Endothelial cell of umbilical vein (primary cell): ENCODE data around the gene LGI4. TPM values are rescaled to one million over a fixed set of nuclear protein-coding genes. Genes with fewer than 3 reads are reported as not detected.

Source experiments
- BruUV-seq: library from RNA; stranded (reverse); fragments of 400-500 nt; replicated peaks from 2 replicates; lab custom pipeline; 2021; lab: Mats Ljungman, UMichigan
- CTCF ChIA-PET: fragments of 300-600, 350-600 bp; sonication (Branson Sonifier 250); formaldehyde crosslinking; loops from one replicate; lab custom pipeline; 2021; ENCODE audit warnings: antibody characterized with exemption, inconsistent platforms; lab: Charles Lee
- POLR2A ChIA-PET: fragments of 300-600, 350-600 bp; sonication (Branson Sonifier 250); formaldehyde crosslinking; loops from one replicate; lab custom pipeline; 2021; ENCODE audit warnings: antibody characterized with exemption, inconsistent platforms; lab: Charles Lee
- DNase-seq: peaks from one replicate; pipeline ENCODE4 v3.0.0-alpha.2; 2011; ENCODE audit warnings: low read depth, low spot score
- FAIRE-seq: peaks from 2 replicates; lab custom pipeline; 2011; peaks lifted over from hg19 to GRCh38; lab: Jason Lieb, UNC
- H2AFZ ChIP-seq: 2 replicates; pipeline ENCODE4 v1.6.0; 2012; ENCODE audit warnings: low read depth, low read length, control low read depth, inconsistent platforms
- H3K27ac ChIP-seq: 2 replicates; pipeline ENCODE4 v1.5.1; 2011; ENCODE audit warnings: low read depth, mild to moderate bottlenecking, control low read depth, low read length, moderate library complexity; ENCODE audit not compliant: insufficient read depth
- H3K27me3 ChIP-seq, 2 experiments: 2 replicates each; pipeline versions ENCODE4 v1.6.0 to v1.6.1; 2011; ENCODE audit warnings: low read length in 2 of 2, mixed read lengths in 1 of 2; ENCODE audit not compliant: control insufficient read depth in 2 of 2, insufficient read depth in 2 of 2
- H3K36me3 ChIP-seq, 2 experiments: 2 replicates in 1 of 2; 3 replicates in 1 of 2; pipeline ENCODE4 v1.5.1; 2011; ENCODE audit warnings: low read length in 2 of 2, mild to moderate bottlenecking in 1 of 2, moderate library complexity in 1 of 2; ENCODE audit not compliant: control insufficient read depth in 2 of 2, insufficient read depth in 2 of 2; ENCODE audit errors: extremely low read depth in 1 of 2
- H3K4me1 ChIP-seq: 3 replicates; pipeline ENCODE4 v1.5.1; 2011; ENCODE audit warnings: mild to moderate bottlenecking, low read length; ENCODE audit not compliant: control insufficient read depth, insufficient read depth; ENCODE audit errors: extremely low read depth
- H3K4me2 ChIP-seq: 2 replicates; pipeline ENCODE4 v1.6.1; 2011; ENCODE audit warnings: low read length, control low read depth, mixed read lengths; ENCODE audit not compliant: insufficient read depth
- H3K4me3 ChIP-seq, 3 experiments: fragments of 200-600 bp in 1 of 3; sonication (generic), shearing (Covaris generic) in 1 of 3; replicated peaks in 1 of 3; 2 replicates each; pipeline ENCODE4 v1.5.1; 2011 to 2016; ENCODE audit warnings: control low read depth in 3 of 3, low read length in 3 of 3, mild to moderate bottlenecking in 2 of 3, inconsistent platforms in 1 of 3, low read depth in 1 of 3, moderate library complexity in 1 of 3; ENCODE audit not compliant: insufficient read depth in 1 of 3
- H3K79me2 ChIP-seq: 2 replicates; pipeline ENCODE4 v1.6.0; 2012; ENCODE audit warnings: low read length, inconsistent platforms; ENCODE audit not compliant: control insufficient read depth, insufficient read depth
- H3K9ac ChIP-seq: replicated peaks from 2 replicates; pipeline ENCODE3; 2011; ENCODE audit warnings: low read length, control low read depth; ENCODE audit not compliant: insufficient read depth; ENCODE audit errors: extremely low read depth
- H3K9me1 ChIP-seq: replicated peaks from 3 replicates; pipeline ENCODE4 v1.6.0; 2011; ENCODE audit warnings: mild to moderate bottlenecking, low read length; ENCODE audit not compliant: control insufficient read depth, insufficient read depth; ENCODE audit errors: extremely low read depth
- H3K9me3 ChIP-seq: replicated peaks from 2 replicates; pipeline ENCODE4 v1.5.1; 2012; ENCODE audit warnings: low read length, inconsistent platforms; ENCODE audit not compliant: control insufficient read depth, insufficient read depth
- H4K20me1 ChIP-seq: replicated peaks from 2 replicates; pipeline ENCODE3; 2011; ENCODE audit warnings: mild to moderate bottlenecking, low read length; ENCODE audit not compliant: control insufficient read depth, insufficient read depth; ENCODE audit errors: extremely low read depth
- CTCF ChIP-seq, 2 donors: IDR thresholded peaks; 1 replicate in 1 of 2; 2 replicates in 1 of 2; pipeline ENCODE4 v1.5.1; 2011; ENCODE audit warnings: low read length in 2 of 2, mild to moderate bottlenecking in 2 of 2, moderate library complexity in 2 of 2, control low read depth in 1 of 2, inconsistent platforms in 1 of 2, low read depth in 1 of 2; ENCODE audit not compliant: insufficient read depth in 1 of 2; ENCODE audit errors: extremely low read depth in 1 of 2
- EZH2 ChIP-seq: IDR thresholded peaks from 2 replicates; pipeline ENCODE4 v1.6.1; 2012; ENCODE audit warnings: borderline replicate concordance, low read depth, mild to moderate bottlenecking, moderate library complexity, low read length, inconsistent platforms; ENCODE audit not compliant: severe bottlenecking
- FOS ChIP-seq: IDR thresholded peaks from 2 replicates; pipeline ENCODE4 v1.6.1; 2011; ENCODE audit warnings: mild to moderate bottlenecking, low read length, moderate library complexity, borderline replicate concordance; ENCODE audit not compliant: insufficient read depth
- GATA2 ChIP-seq: IDR thresholded peaks from 2 replicates; pipeline ENCODE4 v1.7.0; 2011; ENCODE audit warnings: low read depth, mild to moderate bottlenecking, moderate library complexity, mixed read lengths, low read length; ENCODE audit not compliant: insufficient read length, insufficient read depth
- JUN ChIP-seq: IDR thresholded peaks from 2 replicates; pipeline ENCODE4 v1.6.1; 2011; ENCODE audit warnings: borderline replicate concordance, low read depth; ENCODE audit not compliant: insufficient read length, insufficient read depth
- MYC ChIP-seq: IDR thresholded peaks from one replicate; pipeline ENCODE4 v1.6.1; 2011; ENCODE audit warnings: mild to moderate bottlenecking, low read depth, low read length
- POLR2A ChIP-seq: IDR thresholded peaks from 2 replicates; pipeline ENCODE4 v1.6.1; 2012; ENCODE audit warnings: low read depth, mild to moderate bottlenecking, control low read depth, low read length
- POLR2AphosphoS5 ChIP-seq: IDR thresholded peaks from 2 replicates; pipeline ENCODE4 v1.6.1; 2012; ENCODE audit warnings: low read depth, mild to moderate bottlenecking, control low read depth, low read length, moderate library complexity; ENCODE audit not compliant: insufficient read depth
- dilution Hi-C: fragments of 300-500 bp; cut with MboI; formaldehyde crosslinking; loops from one replicate; pipeline ENCODE4 v1.15.0; 2019; ENCODE audit warnings: low sequenced_read_pairs; ENCODE audit not compliant: extremely low pct_ligation_motif_present
- intact Hi-C: fragments of 100-400 bp; cut with micrococcal nuclease; formaldehyde crosslinking; loops from one replicate; pipeline ENCODE4 v1.10.0; 2022
- polyA plus RNA-seq, 4 experiments: library from polyadenylated mRNA; depleted of rRNA in 3 of 4; stranded (reverse) in 3 of 4; unstranded in 1 of 4; fragments of >200 nt; gene quantifications; 2 replicates each; pipeline versions ENCODE4 v1.2.1 to v1.2.3, GENCODE V29; 2011 to 2012; ENCODE audit warnings: missing spikeins in 1 of 4
- total RNA-seq: library from RNA; stranded (reverse); gene quantifications from 2 replicates; pipeline ENCODE4 v1.2.3, GENCODE V29; 2021
- TF ChIP-seq, protein P1 (sequence below): IDR thresholded peaks from 2 replicates; pipeline ENCODE4 v1.6.1; 2011; ENCODE audit not compliant: insufficient read depth, insufficient read length

LGI4 gene
- total and polyA plus RNA-seq, 2 donors (not counting 3 experiments of a cell fraction or from before 2014, with no cell fraction given): not detected

GRCh38 chr19:35077411-35078223 is 57.2 kb downstream of the LGI4 start:
- DNase-seq: no peak
- Histone ChIP-seq H3K4me1 (no peaks in the 10 kb centered on the region), H3K79me2 (no peaks in the 10 kb centered on the region), H2AFZ (no peak overlapping the region), H3K9me3 (no peaks in the 10 kb centered on the region), H3K36me3 (no peaks in the 10 kb centered on the region), H3K9ac (no peak overlapping the region), H3K27me3 (no peaks in the 10 kb centered on the region), H4K20me1 (no peaks in the 10 kb centered on the region), H3K27ac (no peak overlapping the region), H3K4me3 (no peak overlapping the region), H3K9me1 (no peaks in the 10 kb centered on the region), H3K4me2 (no peak overlapping the region)
- FAIRE-seq: no peak
- ChIA-PET CTCF (interaction anchor here (1.4 kb wide), 1 partner anchor 11 kb away, joined by 6 read pairs; no protein-coding TSS in a partner anchor), POLR2A (no interaction called here)
- TF ChIP-seq, protein P1, sequence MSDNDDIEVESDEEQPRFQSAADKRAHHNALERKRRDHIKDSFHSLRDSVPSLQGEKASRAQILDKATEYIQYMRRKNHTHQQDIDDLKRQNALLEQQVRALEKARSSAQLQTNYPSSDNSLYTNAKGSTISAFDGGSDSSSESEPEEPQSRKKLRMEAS: no peak
- no peak for TF ChIP-seq POLR2A
- no peak for TF ChIP-seq FOS
- TF ChIP-seq POLR2AphosphoS5: no peak
- no peak for TF ChIP-seq EZH2
- intact Hi-C loops: no loop called here
- BruUV-seq: no TSS peak
- dilution Hi-C loops: no loop called here

- no peaks in the 10 kb centered on the region for H3K79me2 ChIP-seq
- intact Hi-C loops (no loop called here), dilution Hi-C loops (no loop called here)
- H3K27ac ChIP-seq: no peak overlapping the region
- H3K4me2 ChIP-seq: no peak overlapping the region
- DNase-seq (no peak), FAIRE-seq (no peak)
- no peak overlapping the region for H2AFZ ChIP-seq
- no peaks in the 10 kb centered on the region for H3K27me3 ChIP-seq
- no TSS peak for BruUV-seq
- H3K4me1 ChIP-seq: no peaks in the 10 kb centered on the region
- H3K9ac ChIP-seq: no peak overlapping the region
- TF ChIP-seq POLR2AphosphoS5: no peak
- no peak for TF ChIP-seq MYC
- no peak for TF ChIP-seq GATA2
- TF ChIP-seq, protein P1: no peak
- no peak for TF ChIP-seq FOS
- no peak for TF ChIP-seq EZH2
- no peak for TF ChIP-seq POLR2A
- TF ChIP-seq JUN: no peak
- no peak for TF ChIP-seq CTCF (IDR thresholded peaks at IDR 0.05; ENCODE audit: extremely low read depth in 1 of 2, insufficient read depth in 1 of 2, low read depth in 1 of 2, low read length in 2 of 2)
- ChIA-PET CTCF (no interaction called here), POLR2A (no interaction called here)
- H3K4me3 ChIP-seq: no peak overlapping the region
- H3K9me1 ChIP-seq: no peaks in the 10 kb centered on the region
- no peaks in the 10 kb centered on the region for H3K36me3 ChIP-seq
- H3K9me3 ChIP-seq: no peaks in the 10 kb centered on the region
- no peaks in the 10 kb centered on the region for H4K20me1 ChIP-seq
These were observed 58.2 kb downstream of the LGI4 start for GRCh38 chr19:35076657-35077056.
